Suppressor macrophage treated with lipopolysaccharide for 1 hour (primary cell): ENCODE data around the gene IL13RA1.
"Not testable (repeated sequence)": the region's sequence is repeated elsewhere in the genome, so short reads cannot be mapped to it uniquely, and the experiment has no call there.

ENCODE experiments used
- DNase-seq, 3 donors: peaks; one replicate each; pipeline ENCODE4 v3.0.0-alpha.2; 2020 to 2022

The IL13RA1 gene

DNA sequence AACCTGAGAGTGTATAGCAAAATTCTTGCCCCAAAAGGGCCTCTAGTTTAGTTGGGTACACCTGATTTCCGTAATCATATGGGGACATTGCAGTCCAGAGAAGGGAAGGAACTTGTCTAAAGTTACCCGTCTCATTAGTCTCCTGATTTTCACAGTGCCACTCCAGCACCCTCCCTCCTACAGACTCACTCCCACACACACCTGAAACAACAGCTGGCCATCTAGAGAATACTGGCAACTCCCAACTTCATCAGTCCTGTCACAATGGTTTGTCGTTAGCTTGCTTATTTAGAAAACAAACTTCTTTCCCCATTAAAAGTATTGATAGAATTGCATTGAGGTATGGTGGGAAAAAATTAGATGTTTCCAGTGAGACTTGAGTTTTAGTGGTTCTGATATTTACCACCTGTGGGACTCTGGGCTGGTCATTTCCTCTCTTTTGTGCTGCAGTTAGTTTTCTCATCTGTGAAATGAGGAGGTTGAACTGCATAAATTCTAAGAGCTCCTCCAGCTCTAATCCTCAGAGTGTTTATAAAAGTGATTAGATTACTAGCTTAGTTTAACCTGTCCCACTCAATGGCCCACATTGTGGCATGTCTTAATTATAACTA is 1.7 kb downstream of the IL13RA1 start:
- no peak for DNase-seq

GRCh38 chrX:118730500-118731247 is 3.3 kb downstream of the IL13RA1 start:
- peak; percentile 67 to 90 (median 77) for DNase-seq

DNA sequence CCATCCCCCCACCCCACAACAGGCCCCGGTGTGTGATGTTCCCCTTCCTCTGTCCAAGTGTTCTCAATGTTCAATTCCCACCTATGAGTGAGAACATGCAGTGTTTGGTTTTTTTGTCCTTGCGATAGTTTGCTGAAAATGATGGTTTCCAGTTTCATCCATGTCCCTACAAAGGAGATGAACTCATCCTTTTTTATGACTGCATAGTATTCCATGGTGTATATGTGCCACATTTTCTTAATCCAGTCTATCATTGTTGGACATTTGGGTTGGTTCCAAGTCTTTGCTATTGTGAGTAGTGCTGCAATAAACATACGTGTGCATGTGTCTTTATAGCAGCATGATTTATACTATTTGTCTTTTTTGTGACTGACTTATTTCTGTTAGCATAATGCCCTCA is 5.1 kb downstream of the IL13RA1 start:
- not testable (repeated sequence) for DNase-seq

DNA sequence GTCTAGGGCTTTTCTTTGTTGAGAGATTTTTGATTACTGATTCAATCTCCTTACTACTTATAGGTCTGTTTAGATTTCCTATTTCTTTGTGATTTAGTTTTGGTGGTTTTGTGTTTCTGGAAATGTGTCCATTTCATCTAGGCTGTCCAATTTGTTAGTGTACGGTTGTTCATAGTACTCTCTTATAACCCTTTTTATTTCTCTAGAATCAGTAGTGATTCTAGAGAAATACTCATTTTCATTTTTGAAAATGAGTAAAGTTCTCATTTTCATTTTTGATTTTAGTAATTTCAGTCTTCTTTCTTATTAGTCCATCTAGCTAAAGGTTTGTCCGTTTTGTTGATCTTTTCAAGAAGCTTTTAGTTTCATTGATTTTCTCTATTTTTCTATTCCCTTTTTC is 7.5 kb downstream of the IL13RA1 start:
- DNase-seq, result no peak

- DNase-seq, result no peak
Measured at GRCh38 chrX:118736394-118737010, 9.1 kb downstream of the IL13RA1 start.

DNA sequence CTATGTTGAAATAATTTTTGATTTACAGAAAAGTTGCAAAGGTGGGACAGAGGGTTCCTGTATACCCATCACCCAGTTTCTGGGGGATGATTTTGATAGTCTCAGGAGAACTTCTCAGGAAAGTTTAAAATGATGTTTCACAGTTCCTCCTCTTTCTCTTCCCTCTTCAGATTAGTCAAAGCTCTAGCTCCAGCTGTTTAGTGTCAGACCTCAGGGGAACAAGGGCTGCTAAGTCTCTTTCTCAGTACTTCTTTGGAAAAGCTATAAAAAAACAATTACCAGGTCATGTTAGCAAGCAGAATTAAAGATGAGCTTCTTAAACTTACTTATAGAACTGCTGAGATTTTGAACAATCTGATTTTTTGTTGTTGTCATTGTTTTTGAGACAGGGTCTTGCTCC is 12.2 kb downstream of the IL13RA1 start:
- DNase-seq, result no peak

DNA sequence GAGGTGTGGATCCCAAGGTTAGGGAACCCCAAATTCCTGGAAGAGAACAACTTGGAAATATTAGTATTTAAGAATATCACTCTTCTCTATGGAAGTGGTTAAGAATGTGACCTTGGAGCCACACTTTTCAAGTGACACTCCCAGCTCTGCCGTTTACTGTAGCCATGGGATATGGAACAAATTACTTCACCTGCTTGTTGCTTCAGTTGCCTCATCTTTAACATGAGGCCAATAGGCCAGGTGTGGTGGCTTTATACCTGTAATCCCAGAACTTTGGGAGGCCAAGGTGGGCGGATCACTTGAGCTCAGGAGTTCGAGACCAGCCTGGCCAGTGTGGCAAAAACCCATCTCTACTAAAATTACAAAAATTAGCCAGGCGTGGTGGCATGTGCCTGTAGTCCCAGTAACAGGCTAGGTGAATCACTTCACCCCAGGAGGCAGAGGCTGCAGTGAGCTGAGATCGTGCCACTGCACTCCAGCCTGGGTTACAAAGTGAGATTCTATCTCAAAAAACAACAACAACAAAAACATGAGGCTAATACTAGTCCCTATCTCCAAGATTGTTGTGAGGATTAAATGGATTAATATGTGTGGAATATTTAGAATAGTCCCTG is 13.0 kb downstream of the IL13RA1 start:
- no peak for DNase-seq

DNA sequence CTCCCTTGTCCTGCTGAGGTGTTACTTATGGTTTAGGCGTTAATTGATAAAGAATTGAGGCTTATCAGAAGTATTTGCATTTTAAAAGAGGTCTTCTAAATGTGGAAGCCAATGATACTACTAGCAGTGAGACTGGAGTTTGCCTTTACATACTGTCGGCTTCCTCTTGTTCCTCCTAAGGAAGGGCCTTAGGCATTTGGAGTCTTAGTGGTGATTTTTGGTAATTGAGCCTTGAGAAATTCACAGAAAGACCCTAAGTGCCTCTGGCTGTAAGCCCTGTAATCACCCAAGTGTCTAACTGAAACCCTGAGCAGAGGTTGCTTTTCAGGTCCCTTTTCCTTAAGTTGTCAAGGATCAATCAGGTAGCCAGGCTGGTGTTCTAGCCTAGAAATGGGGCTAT is 14.8 kb downstream of the IL13RA1 start:
- DNase-seq, result no peak

GRCh38 chrX:118745570-118745969 is 18.2 kb downstream of the IL13RA1 start:
- DNase-seq, result no peak

- DNase-seq, result peak; percentile 49 to 54 (median 52)
Measured at GRCh38 chrX:118751950-118752783, 24.8 kb downstream of the IL13RA1 start.

DNA sequence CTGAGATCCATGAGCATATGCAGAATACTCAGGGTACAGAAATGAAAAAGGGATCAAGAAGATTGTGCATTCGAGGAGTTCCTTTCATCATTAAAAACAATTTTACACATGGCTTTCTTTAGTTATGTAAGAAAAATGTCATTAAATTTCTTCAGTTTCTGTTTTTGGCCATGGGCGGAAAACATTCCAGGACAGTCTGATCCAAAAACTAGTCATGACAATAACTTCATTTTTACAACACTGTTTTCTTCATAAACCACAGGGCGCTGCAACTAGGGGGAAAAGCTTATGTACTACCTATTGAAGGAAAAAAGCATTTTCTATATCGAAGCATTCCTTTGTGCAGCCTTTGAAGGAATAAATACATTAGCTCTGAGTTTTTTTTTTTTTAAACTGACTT is 28.2 kb downstream of the IL13RA1 start:
- DNase-seq, result no peak

DNA sequence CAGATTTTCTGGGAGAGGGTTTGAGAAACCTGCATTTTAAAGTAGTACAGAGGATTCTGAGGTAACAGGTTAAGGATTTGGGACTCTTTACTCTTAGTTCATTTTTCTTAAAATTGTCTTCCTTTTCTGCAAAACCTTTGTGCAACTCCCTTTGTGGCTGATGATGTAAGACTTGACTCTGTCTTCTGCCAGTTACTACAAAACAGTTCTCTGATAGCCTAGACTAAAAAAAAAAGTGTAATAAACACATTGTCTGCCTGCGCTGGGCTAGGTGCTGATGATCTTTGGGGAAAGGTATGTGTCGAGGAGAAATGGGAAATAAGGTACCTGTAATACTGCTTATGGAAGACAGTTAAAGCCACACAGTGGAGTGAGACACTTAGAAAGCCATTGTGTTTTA is 28.7 kb downstream of the IL13RA1 start:
- peak in 2 of 3 donors; percentile 29 to 35 for DNase-seq

DNA sequence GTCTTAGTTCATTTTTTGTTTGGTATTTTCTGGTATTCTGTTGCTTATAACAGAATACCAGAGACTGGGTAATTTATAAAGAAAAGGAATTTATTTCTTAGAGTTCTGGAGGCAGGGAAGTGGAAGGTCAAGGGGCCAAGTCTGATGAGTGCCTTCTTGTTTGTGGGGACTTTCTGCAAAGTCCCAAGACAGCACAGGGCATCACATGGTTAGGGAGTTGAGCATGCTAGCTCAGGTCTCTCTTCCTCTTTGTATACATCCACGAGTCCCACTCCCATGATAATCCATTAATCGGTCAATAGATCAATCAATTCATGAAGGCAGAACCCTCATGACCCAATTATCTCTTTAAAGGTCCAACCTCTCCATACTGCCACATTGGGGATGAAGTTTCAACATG is 31.1 kb downstream of the IL13RA1 start:
- no peak for DNase-seq

GRCh38 chrX:118760025-118760424 is 32.6 kb downstream of the IL13RA1 start:
- no peak for DNase-seq

DNA sequence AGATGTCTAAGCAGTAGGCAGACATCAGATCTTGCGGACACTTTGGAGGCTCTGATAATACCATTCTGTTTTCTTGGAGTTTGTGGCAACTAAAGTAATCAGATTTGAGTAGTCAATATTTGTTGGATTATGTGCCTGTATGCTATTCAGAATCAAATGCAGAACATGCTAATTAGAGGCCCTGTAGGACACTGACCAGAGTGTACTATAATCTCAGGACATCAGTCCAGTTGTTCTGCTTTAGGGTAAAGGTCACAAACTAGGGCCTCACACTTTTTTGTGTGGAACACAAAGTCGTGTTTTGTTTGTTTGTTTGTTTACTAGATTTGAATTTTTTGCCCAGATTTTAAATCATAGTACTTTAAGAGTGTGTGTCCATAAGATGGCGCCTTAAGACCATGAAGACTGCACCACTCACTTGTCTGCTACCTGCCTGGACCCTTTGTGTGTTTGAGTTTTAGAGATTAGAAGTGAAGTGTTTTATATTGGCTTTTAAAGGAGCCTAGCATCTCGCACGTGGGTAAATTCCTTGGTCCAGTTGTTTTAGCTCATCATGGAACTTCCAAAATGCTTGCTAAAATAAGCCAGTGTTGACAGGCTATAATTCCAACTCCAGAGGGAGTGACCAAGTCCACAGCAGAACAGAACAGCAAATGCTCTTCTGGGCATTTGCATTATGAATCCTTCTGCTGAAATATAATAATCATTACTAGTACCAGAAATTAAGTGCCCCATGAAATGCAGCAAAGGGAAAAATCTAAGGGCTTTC is 34.7 kb downstream of the IL13RA1 start:
- DNase-seq, result no peak

DNA sequence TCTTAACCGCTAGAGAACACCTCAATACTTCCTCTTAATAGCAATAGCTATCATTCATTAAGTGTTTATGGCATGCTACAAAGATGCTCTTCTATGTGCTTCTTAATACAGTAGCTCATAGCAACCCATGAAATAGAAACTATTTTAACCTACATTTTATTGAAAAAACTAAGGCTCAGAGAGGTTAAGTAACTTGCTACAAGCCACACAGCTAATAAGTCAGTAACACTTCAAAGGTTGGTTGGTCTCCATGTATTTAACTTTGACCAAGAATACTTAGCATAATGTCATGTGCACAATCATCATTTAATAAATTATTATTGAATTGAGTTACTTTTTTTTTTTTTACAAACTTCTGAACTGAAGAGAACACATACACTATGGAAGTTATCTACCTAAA is 36.1 kb downstream of the IL13RA1 start:
- DNase-seq, result no peak

GRCh38 chrX:118764122-118764521 is 36.7 kb downstream of the IL13RA1 start:
- DNase-seq, result no peak

GRCh38 chrX:118770133-118770760 is 42.8 kb downstream of the IL13RA1 start:
- no peak for DNase-seq

DNA sequence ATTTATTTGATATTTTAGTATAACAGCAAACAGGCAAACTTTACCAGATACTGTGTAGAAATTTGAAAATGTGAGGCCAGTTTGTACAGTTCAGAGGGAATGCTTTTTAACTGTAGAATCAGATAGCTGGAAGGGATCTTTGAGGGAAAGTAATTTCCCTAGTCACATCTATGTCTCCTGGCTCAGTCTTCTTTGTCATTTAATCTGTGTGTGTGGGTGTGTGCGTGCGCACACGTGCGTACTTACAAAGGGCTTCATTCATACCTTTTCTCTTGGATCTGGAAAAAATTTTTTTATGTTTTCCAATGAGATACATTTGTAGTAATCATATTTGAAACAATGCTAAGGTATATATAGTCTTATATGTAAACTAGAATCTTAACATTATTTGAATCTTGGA is 44.6 kb downstream of the IL13RA1 start:
- DNase-seq, result no peak

GRCh38 chrX:118773782-118774181 is 46.4 kb downstream of the IL13RA1 start:
- DNase-seq, result no peak

- DNase-seq, result no peak
Measured at GRCh38 chrX:118779581-118779980, 52.2 kb downstream of the IL13RA1 start.

- no peak for DNase-seq
Measured at GRCh38 chrX:118780509-118780908, 53.1 kb downstream of the IL13RA1 start.
